NOMO-1 treated with DMSO at 0.1 percent for 48 hours (cell line): Measurements from ENCODE around the gene GPR148.

Experiments
- DNase-seq: peaks from one replicate; lab custom pipeline; 2025; ENCODE audit not compliant: unreplicated experiment; lab: John Stamatoyannopoulos, UW

GPR148 gene

DNA sequence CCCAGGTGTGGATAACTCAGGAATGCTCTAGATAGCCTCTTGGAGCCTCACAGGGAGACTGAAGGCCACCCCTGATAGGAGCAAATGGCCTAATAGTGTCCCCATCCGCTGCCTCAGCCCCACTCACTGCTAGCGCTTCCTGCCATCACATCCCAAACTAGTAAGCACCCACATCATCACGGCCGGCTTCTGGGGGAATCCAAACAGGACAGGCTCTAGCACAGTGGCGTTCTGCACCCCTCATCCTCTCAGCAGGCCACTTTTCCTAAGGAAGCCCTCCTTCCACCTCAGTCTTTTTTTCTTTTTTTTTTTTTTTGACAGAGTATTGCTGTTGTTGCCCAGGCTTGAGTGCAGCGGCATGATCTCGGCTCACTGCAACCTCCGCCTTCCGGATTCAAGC is 20.2 kb downstream of the GPR148 start:
- no peak for DNase-seq

DNA sequence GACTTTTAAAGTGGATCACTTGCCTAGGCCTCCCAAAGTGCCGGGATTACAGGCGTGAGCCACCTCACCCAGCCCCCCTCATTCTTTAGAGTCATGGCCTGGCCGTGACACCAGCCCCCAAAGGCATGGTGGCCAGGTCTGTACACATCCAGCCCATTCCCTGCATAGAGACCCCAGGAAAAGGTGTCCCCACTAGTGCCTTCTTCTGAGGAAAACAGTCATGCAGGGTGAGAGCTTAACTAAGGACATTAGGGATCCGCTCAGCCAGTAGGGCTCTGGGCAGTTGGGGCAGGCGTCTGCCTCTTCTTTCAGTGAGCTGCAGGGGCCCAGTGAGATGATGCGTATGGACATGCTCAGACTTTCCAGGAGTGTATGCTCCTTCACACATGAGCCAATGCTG is 20.8 kb downstream of the GPR148 start:
- no peak for DNase-seq

DNA sequence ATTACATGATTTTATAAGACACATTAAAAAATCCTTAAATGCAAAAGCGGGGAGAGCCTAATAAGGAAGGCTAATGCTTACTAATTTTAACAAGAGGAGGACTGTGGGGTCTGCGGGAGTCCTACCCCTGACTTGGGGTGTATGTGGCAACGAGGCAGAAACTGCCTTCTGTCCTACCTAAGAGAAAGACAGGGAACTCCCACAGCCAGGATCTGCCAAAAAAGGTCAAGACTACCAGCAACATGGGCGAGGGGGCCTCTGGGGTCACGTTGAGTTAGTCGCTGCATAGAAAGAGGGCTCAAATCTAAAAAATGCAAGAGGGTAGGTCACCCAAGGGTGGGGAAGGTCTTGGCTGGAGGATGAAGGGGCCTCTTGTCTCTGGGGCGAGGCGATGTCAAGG is 25.9 kb downstream of the GPR148 start:
- no peak for DNase-seq

DNA sequence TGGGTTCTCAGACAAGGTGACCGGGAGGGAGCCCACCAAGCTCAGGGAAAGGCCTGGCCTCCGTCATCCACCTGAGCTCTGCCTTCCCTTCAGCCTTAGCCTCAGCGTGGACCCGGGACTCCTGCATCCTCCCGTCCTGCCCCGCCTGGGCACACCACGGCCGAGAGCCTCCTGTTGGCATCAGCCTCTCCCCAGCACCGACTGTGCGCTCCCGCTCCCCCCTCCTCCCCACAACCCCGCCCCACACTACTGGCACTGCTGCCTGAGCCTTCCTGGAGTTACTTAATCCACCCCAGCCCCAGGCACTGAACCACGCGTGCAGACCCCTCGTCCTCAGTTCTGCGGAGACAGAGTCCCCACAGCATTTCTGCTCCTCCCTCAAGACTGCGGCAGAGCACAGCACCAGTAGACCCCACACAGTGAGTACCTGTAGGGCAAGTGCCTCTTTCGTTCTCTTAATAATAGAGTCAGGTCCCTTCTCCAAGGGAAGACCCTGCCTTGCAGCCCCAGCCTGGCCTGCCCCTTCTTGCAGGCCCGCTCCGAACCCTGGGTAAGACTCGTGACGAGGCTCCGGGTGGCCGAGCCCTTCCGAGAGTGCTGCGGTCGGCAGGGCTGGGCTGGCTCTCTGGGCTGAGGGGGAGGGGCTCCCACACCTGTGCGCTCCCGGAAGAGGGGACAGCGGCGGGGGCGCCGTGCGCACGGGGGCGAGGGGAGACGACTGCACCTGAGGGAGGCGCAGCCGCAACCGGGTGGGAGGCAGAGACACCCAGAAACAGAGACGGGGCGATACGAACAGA is 26.6 kb downstream of the GPR148 start, which contains the start of gene AMER3:
Gene AMER3 (plus strand): TSS at position 285 of the 797 bp plus-strand sequence. CDS start 6,533 bp downstream, outside the sequence.
- no peak for DNase-seq

DNA sequence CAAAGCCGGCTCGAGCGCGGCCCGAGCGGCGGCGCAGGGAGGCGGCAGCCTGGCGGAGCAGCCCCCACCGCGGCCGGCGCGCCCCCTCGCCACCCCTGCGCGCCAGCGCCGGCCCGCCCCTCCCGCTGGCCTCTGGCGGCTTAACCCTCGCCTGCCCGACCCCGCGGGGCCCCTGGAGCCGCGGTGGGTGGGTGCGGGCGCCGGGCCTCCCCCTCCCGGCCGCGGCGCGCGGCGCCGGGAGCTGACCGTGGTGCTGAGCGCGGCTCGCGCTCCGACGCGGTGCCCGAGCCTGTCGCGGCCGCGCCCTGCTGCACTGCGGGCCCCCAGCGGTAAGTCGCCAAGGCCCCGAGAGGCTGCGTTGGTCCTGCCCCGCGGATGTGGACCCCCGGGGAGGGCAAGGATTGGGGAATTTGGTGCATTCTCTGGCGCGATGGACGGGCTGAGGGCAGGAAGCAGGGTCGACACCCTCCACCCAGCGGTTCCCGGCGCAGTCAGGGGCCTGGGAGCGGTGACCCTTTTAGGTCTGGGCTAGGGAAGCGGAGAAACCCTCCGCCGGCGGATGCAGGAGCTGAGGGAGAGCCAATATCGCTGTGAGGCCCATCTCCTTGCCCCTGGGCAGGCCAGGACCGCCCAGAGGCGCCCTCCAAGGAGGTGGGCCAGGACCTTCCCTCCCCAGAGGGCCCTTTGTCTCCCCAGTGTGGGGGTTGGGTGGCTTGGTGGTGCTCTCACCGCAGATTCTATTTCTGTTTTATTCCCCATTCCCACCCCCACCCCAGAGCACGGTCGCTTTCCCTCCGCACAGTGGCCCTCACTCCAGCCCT is 27.4 kb downstream of the GPR148 start:
- DNase-seq, result no peak

DNA sequence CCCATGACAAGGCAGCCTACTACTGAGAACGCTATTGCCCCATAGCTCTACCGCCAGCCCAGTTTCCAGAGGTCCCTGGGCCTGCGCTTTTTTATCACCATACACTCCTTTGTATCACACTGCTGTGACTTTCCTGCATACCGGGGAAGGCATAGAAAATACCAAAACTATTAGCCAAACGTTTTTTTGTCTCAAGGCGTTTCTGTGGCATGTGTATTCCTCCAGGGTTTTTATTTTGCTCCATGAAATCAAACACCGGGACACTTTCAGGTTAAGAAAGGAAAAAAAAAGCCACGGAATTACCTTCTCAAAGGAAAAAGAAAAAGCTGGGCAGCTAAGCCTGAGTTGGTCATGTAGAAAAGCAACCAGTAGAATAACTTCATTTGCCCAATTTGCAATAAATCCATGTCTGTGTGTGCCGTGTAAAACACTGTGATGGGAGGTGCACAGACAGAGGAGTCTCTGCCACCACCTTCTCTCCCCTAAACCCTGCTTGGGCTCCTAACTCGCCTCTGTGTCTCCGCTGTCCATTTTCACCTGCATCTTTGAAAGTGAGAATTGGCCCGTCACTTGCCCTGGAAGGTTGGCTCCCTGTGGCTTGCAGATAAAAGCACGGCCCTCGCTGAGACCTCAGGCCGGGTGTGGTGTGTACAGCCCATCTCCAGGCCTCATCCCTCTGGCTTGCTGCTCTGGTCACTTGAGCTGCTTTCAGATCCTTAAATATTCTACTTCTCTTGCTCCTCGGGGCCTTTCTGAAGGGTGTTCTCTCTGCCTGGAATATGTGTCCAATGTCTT is 28.2 kb downstream of the GPR148 start:
- DNase-seq, result no peak

DNA sequence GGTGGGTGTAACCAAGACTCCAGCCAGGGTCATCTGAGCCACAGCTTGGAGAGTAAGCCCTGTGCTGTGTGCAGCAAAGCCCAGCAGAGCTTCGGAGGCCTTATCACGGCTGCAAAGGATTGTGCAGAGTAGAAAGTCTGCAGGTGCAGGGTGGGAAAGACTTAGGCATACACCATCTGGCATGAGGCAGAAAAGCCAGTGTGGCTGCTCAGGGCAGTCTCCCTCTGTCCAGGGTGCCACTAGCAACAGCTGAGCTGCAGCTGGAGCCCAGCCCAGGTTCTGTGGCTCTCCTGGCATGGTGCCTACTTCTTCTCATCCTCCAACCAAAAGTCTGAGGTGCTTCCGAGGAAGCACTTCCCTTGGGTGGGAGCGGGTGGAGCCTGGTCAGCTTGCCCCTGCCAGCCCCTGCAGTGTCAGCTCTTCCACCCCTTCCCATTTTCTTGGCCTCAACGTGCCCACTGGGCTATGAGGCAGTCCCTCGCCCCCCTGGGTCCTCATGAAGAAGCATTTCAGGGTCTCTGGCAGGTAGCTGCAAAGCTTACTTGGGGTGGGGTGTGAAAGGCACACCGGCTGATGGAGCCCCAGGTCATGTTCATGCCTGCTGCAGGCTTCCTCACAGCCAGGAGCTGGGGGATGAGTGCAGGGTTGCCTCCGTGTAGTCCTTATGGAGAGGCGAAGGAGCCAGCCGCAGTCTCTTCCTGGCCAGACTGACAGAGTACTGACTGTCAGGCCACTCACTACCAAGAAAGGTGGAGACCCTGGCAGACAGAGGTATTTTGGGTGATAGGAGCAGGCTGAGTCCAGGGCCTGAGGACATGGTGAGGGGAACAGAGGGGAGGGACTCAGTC is 31.3 kb downstream of the GPR148 start:
- DNase-seq, result no peak

DNA sequence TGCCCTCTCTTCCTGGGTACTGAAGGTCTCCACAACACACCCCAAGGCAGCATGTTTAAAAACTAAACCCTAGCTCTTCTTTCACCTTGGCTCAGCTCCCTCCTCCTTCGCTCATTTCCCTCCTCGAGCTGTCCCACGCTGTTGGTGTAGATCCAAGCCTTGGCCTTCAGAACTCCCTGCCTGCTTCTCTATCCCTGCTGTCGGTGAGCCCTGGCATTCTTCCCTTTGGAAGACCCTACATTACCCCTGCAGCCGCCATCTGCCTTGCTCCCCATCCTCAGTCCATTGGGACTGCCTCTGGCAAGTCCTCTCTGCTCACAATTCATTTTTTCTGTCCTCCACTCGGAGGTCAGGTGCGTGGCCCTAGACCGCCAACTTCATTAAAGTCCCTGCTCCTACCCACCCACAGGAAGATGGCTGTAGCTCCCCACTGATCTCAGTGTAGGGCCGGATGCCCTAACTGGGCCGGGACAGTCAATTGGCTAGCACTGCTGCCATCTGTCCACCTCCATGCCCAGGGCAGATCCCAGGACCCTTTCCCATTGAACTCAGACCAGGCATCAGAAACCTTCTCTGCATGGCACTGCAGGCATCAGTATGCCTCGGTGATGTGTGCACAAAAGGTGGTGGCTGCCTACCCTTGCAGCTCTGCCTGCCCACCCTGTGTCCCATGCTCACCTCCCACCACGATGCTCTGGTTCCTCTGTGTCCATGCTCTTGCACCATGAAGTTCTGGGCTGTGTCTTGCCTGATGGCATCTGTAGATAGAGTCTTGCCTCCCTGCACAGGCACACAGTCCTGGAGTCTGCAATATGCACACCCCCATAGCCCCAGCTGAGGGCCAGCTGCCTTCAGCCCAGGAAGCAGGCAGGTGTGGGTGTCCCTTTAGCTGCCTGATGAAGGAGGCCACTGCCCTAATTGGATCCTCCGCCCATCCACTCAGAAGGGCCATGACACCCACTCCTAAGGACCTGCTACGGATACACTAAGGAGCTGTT is 32.2 kb downstream of the GPR148 start:
- DNase-seq, result no peak

DNA sequence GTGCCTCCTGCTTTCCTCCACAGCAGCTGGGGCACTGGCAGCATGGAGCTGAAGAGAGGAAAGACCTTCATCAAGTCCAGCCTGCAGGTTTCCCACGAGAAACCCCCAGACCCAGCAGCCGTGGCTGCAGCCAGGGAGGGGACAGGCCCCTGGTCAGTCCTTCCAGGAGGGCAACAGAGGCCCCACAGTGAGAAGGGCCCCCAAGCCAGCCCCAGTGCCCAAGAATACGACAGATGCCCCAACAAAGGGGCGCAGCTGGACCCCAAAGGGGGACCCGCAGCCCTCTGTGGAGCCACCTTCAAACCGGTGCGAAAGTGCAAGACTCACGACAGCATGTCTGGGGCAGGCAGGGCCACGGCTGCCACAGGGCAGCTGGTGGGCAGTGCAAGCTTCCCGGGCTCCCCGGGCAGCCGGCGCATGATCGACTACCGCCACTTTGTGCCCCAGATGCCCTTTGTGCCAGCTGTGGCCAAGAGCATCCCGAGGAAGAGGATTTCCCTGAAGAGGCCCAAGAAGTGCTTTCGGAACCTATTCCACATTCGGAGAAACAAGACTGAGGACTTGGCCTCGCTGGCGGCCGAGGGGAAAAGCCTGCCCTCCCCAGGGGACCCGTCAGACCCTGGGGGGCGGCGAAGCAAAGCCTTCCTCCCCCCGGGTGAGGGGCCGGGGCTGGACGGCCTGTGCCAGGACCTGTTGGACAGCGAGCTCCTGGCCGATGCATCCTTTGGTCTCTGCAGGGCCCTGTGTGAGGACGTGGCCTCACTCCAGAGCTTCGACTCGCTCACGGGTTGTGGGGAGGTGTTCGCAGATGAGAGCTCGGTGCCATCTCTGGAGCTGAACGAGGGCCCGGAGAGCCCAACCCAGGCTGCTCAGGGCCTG is 33.4 kb downstream of the GPR148 start:
- no peak for DNase-seq

DNA sequence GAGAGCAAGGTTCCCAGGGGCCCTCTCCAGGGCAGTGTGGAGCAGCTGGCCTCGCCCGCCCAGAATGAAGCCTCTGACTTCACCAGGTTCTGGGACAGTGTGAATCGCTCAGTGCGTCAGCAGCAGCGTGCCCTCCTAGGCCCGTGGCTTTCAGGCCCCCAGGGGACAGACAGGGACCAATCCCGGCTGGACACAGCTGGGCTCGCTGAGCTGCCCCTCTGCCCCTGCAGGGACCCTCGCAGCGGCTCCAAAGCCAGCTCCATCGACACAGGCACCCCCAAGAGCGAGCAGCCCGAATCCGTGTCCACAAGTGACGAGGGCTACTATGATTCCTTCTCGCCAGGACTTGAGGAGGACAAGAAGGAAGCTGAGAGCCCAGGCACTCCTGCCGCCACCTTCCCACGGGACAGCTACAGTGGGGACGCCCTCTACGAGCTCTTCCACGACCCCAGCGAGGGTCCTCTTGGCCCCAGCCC is 34.1 kb downstream of the GPR148 start:
- no peak for DNase-seq

DNA sequence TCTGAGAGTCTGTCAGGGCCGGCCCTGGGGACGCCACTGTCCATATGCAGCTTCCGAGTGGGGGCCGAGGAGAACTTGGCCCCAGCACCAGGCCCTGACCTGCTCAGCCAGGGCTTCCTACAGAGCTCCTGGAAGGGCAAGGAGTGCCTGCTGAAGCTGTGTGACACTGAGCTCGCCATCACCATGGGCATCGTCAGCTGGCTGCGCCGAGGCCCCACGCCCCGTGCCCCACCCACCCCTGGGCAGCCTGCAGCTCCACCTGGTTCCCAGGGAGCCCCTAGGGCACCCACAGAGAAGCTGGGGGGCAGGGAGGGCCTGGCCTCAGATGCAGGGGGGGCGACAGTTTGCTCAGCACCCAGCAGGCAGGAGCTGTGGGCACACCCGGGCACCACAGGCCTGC is 34.5 kb downstream of the GPR148 start:
- DNase-seq, result no peak

DNA sequence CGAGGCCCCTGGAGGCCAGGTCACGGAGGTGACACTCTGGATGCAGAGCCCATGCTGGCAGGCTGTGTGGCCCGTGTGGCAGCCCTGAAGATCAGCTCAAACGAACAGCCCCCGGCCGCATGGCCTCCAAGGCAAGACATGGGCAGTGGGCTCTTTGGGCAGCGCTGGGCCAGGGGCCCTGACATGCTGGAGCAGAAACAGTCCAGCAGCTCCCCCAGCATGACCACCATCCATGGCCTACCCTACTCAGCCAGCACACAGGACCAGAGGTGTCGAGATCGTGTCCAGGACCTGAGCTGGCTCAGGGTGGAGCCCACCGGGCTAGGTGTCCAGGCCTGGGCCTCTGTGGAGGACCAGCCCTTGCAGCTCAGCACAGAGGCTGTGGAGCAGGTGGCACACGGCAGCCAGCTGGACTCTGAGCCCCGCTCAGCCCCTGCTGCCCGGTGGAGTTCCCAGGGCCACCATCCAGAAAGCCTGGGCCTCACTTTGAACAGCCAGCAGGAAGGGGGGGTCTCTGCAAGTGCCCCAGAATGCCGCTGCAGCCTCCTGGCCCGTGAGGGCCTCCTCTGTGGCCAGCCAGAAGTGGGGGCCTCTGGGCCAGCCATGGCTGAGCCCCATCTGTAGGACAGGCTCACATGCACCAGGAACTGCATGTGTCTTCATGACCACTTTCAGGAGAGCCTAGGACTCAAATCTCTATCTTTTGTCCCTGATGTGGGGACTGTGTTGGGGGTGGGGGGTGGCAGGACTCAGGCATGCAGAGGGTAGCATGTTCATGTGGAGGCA is 35.4 kb downstream of the GPR148 start:
- DNase-seq, result no peak

DNA sequence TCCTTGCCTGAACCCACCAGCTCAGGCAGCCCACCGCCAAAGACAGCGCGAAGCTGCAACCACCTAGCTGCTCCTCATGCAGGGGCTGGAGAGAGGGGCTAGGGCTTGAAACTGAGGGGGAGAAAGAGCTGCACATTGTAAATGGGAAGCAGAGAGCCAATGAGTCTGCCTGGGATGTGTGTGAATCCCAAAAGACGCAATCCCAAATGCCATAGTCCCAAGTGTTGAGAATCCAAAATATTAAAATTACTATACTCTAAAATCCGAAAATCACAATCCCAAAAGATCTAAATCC is 35.9 kb downstream of the GPR148 start:
- DNase-seq, result no peak

DNA sequence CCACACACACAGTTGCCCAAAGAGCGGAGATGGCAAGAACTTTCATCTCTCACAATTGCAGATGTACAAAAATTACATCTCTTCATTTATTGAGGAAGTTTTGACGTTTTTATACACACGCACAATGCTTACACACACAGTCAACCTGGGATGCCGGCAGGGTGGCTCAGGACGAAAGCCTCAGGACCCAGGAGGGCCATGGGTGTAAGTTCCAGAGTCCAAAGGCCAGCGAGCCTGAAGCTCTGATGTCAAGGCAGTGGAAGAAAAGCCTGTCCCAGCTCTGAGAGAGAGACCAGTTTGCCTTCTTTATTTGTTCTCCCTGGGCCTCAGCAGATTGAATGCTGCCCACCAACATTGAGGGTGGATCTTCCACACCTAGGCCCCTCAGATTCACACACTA is 36.6 kb downstream of the GPR148 start:
- no peak for DNase-seq

DNA sequence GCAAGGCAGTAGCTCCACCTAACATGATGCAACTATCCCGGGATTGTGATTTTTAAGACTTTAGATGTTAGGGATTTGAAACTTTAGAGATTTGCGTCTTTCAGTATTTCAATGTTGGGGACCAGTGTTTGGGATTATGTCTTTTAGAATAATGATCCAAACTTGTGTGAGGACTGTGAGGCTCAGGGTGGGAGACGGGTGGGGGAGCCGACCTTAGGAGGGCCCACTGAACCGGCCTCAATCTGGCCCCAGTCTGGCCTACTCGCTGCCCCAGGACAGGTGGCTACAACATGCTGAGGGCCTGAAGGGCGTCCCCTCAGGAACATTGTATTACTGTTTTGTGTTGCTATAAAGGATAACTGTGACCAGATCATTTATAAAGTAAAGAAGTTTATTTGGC is 37.2 kb downstream of the GPR148 start:
- no peak for DNase-seq

DNA sequence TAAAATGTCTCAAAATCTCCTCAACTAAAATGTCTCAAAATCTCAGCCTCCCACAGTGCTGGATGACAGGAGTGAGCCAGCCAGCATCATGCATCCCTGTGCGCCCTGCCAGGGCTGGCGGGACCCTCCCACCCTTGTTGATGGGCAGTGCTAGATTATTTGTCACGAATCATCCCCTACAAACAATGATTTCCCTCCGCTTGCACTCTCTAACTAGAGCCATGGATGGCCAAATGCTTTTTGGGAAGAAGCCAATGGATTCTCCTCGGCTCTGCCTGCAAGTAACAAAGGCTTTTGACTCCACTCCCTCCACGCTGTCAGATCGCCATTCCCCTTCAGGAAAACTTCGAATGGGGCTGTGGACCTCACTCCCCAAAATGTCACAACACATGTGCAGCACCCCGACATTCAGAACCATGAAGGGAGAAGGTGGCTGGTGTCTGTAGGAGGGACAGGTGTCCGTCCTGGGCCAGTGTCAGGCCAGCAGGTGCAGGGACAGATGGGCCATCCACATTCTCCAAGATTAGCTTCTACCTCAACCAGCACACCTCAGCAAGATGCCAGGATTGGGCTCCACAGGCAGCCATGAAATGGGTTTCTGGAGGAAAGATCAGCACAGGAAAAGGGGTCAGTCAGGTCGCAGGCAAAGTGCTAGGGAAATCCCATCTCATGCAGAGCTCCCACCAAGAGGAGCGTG is 38.0 kb downstream of the GPR148 start:
- no peak for DNase-seq

DNA sequence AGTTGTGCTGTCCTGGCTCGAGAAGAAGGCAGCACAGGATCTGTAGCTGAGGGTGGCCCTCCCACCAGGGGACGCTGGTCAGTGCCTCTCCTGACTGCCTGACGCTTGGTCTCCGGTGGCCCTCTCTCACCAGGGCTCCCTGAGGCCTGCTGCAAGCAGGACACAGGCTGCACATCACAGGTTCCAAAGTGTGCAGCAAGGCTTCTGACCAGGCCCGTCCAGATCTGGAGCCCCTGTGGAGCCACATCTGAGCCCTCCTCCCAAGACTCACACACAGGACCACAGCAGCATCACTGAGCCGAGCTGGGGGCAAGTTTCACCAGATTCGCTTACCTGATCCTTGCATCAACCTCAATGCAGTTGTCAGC is 38.5 kb downstream of the GPR148 start:
- no peak for DNase-seq
